CD4-positive, alpha-beta T cell (primary cell): Measurements from ENCODE around the gene SLC26A4. TPM values are rescaled to one million over a fixed set of nuclear protein-coding genes. Genes with fewer than 3 reads are reported as not detected.

Experiments
- ATAC-seq: fragments of 200-7000 bp; cut with Tn5 transposase; one replicate; pipeline ENCODE4 v1.10.0; 2022; ENCODE audit warnings: mild to moderate bottlenecking; ENCODE audit not compliant: poor library complexity
- CTCF ChIA-PET: fragments of 350-600 bp; sonication (Branson Sonifier 250); formaldehyde crosslinking; loops from one replicate; lab custom pipeline; 2021; ENCODE audit warnings: antibody characterized with exemption, inconsistent platforms; lab: Charles Lee
- POLR2A ChIA-PET: fragments of 350-600 bp; sonication (Branson Sonifier 250); formaldehyde crosslinking; loops from one replicate; lab custom pipeline; 2021; ENCODE audit warnings: antibody characterized with exemption, inconsistent platforms; lab: Charles Lee
- DNase-seq, 14 experiments: peaks; one replicate each; pipeline ENCODE4 v3.0.0-alpha.2; 2013 to 2020; ENCODE audit warnings: mixed read lengths in 2 of 14
- H3K27ac ChIP-seq, 2 donors: one replicate each; pipeline versions ENCODE4 v1.5.1 to v1.7.0; 2013; ENCODE audit warnings: low read length in 2 of 2, low read depth in 1 of 2, mild to moderate bottlenecking in 1 of 2
- H3K27me3 ChIP-seq, 2 experiments: 1 replicate in 1 of 2; 2 replicates in 1 of 2; pipeline versions ENCODE4 v1.6.1 to v1.7.0; 2013; ENCODE audit warnings: low read length in 2 of 2, control low read depth in 1 of 2, mild to moderate bottlenecking in 1 of 2, moderate library complexity in 1 of 2; ENCODE audit not compliant: insufficient read depth in 2 of 2, control insufficient read depth in 1 of 2
- H3K36me3 ChIP-seq: one replicate; pipeline ENCODE4 v1.6.1; 2013; ENCODE audit warnings: low read length, control low read depth; ENCODE audit not compliant: insufficient read depth
- H3K4me1 ChIP-seq: one replicate; pipeline ENCODE4 v1.6.1; 2013; ENCODE audit warnings: low read length, control low read depth; ENCODE audit not compliant: insufficient read depth
- H3K4me3 ChIP-seq: one replicate; pipeline ENCODE4 v1.5.1; 2013; ENCODE audit warnings: mild to moderate bottlenecking, low read length, moderate library complexity
- H3K9me3 ChIP-seq, 2 experiments: 1 replicate in 1 of 2; 2 replicates in 1 of 2; pipeline versions ENCODE4 v1.6.1 to v1.7.0; 2013; ENCODE audit warnings: low read length in 2 of 2, mild to moderate bottlenecking in 2 of 2, control low read depth in 1 of 2, moderate library complexity in 1 of 2; ENCODE audit not compliant: control insufficient read depth in 1 of 2, insufficient read depth in 1 of 2
- H3K27ac Mint-ChIP-seq: one replicate; pipeline ENCODE4 v1.8.0; 2020; ENCODE audit warnings: mixed read lengths
- H3K27me3 Mint-ChIP-seq: one replicate; pipeline ENCODE4 v1.8.0; 2021; ENCODE audit warnings: mixed read lengths
- H3K36me3 Mint-ChIP-seq: one replicate; pipeline ENCODE4 v1.8.0; 2021; ENCODE audit warnings: low read depth, mixed read lengths
- H3K4me1 Mint-ChIP-seq: one replicate; pipeline ENCODE4 v1.8.0; 2021; ENCODE audit warnings: low read depth, mixed read lengths
- H3K4me3 Mint-ChIP-seq: one replicate; pipeline ENCODE4 v1.8.0; 2020; ENCODE audit warnings: mild to moderate bottlenecking, mixed read lengths
- H3K9me3 Mint-ChIP-seq: one replicate; pipeline ENCODE4 v1.8.0; 2020; ENCODE audit warnings: mixed read lengths
- intact Hi-C, 2 experiments: fragments of 100-400 bp; cut with DNase I in 1 of 2; cut with micrococcal nuclease in 1 of 2; formaldehyde crosslinking; loops; one replicate each; pipeline versions ENCODE4 v1.15.1 to v1.9.0; 2023 to 2025; cut with DNase I, micrococcal nuclease
- total RNA-seq, 174 experiments: library from RNA in 2 of 174; stranded (reverse) in 2 of 174; gene quantifications; one replicate each; pipeline ENCODE4 v1.2.3 and lab custom pipeline; 2021 to 2026
- TF ChIP-seq, protein P1 (sequence below): fragments of 200-600 bp; IDR thresholded peaks from one replicate; pipeline ENCODE4 v1.8.0; 2022; ENCODE audit warnings: antibody characterized with exemption, mild to moderate bottlenecking

The SLC26A4 gene
- total RNA-seq, 2 experiments from 2014 or later: not detected

DNA sequence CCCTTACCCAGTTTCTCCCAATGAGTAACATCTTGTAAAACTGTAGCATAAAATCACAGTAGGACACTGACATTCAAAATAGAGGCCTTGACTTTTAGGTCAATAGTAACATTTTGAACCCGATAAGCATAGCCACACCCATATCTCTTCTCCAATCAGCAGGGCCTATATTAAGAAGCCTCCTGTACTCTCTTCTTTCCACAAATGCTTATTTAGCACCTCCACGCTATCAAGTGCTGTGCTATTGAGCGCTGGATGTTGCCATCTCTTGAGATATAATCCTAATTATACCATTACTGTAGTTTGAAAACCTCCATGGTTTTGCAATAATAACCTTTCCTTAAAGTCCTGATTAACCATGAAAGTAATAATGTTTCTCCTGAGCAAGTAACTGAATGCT, 43.2 kb downstream of the SLC26A4 start:
- intact Hi-C loops: no loop called here
- no peak for DNase-seq
- ChIA-PET POLR2A (no interaction called here), CTCF (no interaction called here)
- H3K4me3 Mint-ChIP-seq: no peak overlapping the region
- TF ChIP-seq, protein P1, sequence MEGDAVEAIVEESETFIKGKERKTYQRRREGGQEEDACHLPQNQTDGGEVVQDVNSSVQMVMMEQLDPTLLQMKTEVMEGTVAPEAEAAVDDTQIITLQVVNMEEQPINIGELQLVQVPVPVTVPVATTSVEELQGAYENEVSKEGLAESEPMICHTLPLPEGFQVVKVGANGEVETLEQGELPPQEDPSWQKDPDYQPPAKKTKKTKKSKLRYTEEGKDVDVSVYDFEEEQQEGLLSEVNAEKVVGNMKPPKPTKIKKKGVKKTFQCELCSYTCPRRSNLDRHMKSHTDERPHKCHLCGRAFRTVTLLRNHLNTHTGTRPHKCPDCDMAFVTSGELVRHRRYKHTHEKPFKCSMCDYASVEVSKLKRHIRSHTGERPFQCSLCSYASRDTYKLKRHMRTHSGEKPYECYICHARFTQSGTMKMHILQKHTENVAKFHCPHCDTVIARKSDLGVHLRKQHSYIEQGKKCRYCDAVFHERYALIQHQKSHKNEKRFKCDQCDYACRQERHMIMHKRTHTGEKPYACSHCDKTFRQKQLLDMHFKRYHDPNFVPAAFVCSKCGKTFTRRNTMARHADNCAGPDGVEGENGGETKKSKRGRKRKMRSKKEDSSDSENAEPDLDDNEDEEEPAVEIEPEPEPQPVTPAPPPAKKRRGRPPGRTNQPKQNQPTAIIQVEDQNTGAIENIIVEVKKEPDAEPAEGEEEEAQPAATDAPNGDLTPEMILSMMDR: no peak
- H3K9me3 Mint-ChIP-seq: no peaks in the 10 kb centered on the region
- H3K4me3 ChIP-seq: no peak overlapping the region
- H3K9me3 ChIP-seq: no peaks in the 10 kb centered on the region
- H3K4me1 Mint-ChIP-seq: peaks cover 8% of the 10 kb centered on the region
- H3K27me3 Mint-ChIP-seq: no peaks in the 10 kb centered on the region
- ATAC-seq: no peak
- H3K36me3 Mint-ChIP-seq: no peaks in the 10 kb centered on the region
- no peak overlapping the region for H3K27ac ChIP-seq
- no peaks in the 10 kb centered on the region for H3K27me3 ChIP-seq
- no peak overlapping the region for H3K27ac Mint-ChIP-seq
- no peaks in the 10 kb centered on the region for H3K4me1 ChIP-seq
- H3K36me3 ChIP-seq: no peaks in the 10 kb centered on the region

DNA sequence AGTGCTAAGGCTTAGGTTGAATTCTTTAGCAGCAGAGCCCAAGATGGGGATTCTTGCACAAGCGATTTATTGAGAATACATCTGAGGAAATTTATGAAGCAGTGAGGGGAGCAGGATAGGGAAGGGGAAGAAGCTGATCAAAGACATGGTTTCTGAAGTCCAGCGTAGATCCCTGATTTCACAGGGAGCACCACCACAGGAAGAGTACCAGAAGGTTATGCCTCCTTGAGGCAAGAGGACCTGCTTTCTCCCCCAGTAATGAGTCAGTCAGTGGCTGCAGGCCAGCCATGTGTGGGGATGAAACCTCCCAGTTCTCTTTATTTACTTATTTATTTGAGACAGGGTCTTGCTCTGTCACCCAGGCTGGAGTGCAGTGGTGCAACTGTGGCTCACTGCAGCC, 48.3 kb downstream of the SLC26A4 start:
- TF ChIP-seq, protein P1: no peak
- Histone ChIP-seq H3K4me3 (no peak overlapping the region), H3K27me3 (no peaks in the 10 kb centered on the region), H3K27ac (no peak overlapping the region), H3K36me3 (no peaks in the 10 kb centered on the region), H3K4me1 (no peaks in the 10 kb centered on the region), H3K9me3 (no peaks in the 10 kb centered on the region)
- intact Hi-C loops: no loop called here
- no peak for ATAC-seq
- POLR2A ChIA-PET: no interaction called here
- CTCF ChIA-PET: no interaction called here
- no peak for DNase-seq
- no peaks in the 10 kb centered on the region for H3K9me3 Mint-ChIP-seq
- H3K4me3 Mint-ChIP-seq: no peak overlapping the region
- H3K27me3 Mint-ChIP-seq: peaks cover 5% of the 10 kb centered on the region
- no peaks in the 10 kb centered on the region for H3K4me1 Mint-ChIP-seq
- no peaks in the 10 kb centered on the region for H3K36me3 Mint-ChIP-seq
- H3K27ac Mint-ChIP-seq: no peak overlapping the region

DNA sequence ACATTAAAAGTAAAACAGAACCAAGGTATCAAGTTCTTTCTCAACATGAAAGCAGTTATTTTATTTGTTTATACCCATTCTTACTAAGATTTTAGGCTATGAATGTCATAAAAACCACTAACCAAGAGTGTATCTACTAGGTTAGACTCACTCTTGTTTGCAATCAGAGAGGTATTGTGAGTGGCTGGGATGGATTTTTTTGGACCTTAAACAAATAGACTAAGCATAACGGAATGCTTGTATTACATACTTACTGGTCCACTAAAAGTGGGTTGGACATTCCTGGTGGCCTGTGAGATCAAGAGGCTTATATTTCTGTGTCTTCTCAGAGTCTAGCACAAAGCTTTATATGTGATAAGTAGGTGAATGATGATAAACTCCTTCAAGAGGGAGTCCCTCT, 50.7 kb downstream of the SLC26A4 start:
- ChIA-PET CTCF (interaction anchor here (1.1 kb wide), 1 partner anchor 30 kb away, joined by 3 read pairs; no protein-coding TSS in a partner anchor), POLR2A (interaction anchor here (1.1 kb wide), 1 partner anchor 35 kb away, joined by 4 read pairs; no protein-coding TSS in a partner anchor)
- intact Hi-C loops: no loop called here
- H3K27me3 ChIP-seq: no peaks in the 10 kb centered on the region
- no peaks in the 10 kb centered on the region for H3K36me3 ChIP-seq
- peaks cover 5% of the 10 kb centered on the region for H3K27me3 Mint-ChIP-seq
- H3K4me3 ChIP-seq: no peak overlapping the region
- H3K27ac Mint-ChIP-seq: no peak overlapping the region
- no peak overlapping the region for H3K4me3 Mint-ChIP-seq
- TF ChIP-seq, protein P1: no peak
- H3K4me1 ChIP-seq: no peaks in the 10 kb centered on the region
- DNase-seq: no peak
- no peaks in the 10 kb centered on the region for H3K36me3 Mint-ChIP-seq
- H3K27ac ChIP-seq: no peak overlapping the region
- no peaks in the 10 kb centered on the region for H3K4me1 Mint-ChIP-seq
- no peaks in the 10 kb centered on the region for H3K9me3 Mint-ChIP-seq
- H3K9me3 ChIP-seq: no peaks in the 10 kb centered on the region
- no peak for ATAC-seq
